Measurements from ENCODE around the gene MEX3C.

The MEX3C gene

DNA sequence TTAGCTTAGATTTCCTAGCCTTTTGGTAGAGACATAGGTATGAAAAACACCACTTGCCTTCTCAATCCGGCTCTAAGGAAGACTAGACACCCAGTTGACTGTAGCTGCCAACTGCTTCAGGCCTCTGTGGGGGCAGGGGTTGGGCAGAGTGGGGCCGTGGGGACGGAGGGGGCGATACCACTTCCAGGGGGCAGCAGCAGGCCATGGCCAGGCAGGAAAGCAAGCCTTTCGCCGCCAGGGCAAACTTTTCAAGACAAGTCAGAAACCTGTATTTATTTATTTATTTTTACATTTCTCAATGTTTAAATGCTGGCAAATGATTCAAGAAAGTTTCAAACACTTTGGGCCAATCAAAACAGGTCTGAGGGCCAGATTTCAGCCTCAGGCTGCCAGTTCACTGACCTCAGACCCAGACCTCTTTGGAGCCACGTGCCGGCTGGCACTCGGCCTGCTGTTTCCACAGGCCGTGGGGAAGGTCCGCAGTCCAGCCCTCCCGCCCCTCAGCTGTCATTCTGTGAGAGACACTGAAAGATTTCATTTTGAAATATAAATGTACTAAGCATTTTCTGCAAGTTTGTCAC lies 63.8 kb downstream of the MEX3C start:
- TF ChIP-seq, protein P1, sequence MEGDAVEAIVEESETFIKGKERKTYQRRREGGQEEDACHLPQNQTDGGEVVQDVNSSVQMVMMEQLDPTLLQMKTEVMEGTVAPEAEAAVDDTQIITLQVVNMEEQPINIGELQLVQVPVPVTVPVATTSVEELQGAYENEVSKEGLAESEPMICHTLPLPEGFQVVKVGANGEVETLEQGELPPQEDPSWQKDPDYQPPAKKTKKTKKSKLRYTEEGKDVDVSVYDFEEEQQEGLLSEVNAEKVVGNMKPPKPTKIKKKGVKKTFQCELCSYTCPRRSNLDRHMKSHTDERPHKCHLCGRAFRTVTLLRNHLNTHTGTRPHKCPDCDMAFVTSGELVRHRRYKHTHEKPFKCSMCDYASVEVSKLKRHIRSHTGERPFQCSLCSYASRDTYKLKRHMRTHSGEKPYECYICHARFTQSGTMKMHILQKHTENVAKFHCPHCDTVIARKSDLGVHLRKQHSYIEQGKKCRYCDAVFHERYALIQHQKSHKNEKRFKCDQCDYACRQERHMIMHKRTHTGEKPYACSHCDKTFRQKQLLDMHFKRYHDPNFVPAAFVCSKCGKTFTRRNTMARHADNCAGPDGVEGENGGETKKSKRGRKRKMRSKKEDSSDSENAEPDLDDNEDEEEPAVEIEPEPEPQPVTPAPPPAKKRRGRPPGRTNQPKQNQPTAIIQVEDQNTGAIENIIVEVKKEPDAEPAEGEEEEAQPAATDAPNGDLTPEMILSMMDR (IDR thresholded peaks at IDR 0.05; ENCODE audit: control extremely low read depth, extremely low read depth, low read depth, missing control alignments), result no peak
- ChIA-PET CTCF (interaction anchor here (1.4 to 3.6 kb wide), 4 partner anchors 9 to 23 kb away, joined by 3 to 14 read pairs (median 4); no protein-coding TSS in a partner anchor), POLR2A (no interaction called here)
- DNase-seq (ENCODE audit: extremely low spot score), result no peak

DNA sequence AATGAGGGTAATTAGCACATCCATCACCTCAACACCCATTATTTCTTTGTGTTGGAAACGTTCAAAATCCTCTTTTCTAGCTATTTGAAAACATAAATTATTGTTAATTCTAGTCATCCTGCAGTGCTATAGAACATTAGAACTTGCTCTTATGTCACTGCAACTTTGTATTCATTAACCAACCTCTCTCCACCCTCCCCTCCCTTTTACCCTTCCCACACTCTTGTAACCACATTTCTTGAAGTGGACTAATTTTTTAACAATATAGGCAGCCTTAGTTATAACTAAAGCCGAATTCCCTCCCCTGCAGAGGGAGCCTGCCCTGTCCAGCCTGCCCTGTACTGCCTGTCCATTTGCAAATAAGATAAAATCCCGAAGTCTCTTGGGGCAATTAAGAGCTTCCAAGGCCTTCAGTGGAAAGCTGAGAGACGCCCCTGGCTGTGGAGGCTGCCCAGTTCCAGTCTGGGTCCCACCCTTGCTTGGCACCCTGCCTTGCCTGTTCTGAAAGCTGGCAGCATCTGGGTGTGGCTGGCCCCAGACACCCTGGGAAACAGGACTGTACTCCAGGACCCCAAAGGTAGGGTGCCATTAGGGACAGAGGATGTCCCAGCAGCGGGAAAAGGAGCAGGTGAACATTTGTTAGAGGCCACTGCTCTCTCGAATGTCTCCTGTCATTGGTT lies 65.1 kb downstream of the MEX3C start:
- ChIA-PET CTCF (interaction anchor here (1.0 to 1.6 kb wide), 4 partner anchors 10 to 29 kb away, joined by 3 to 5 read pairs (median 3); no protein-coding TSS in a partner anchor), POLR2A (no interaction called here)
- no peak for DNase-seq (ENCODE audit: extremely low spot score)
- TF ChIP-seq, protein P1 (IDR thresholded peaks at IDR 0.05; ENCODE audit: control extremely low read depth, extremely low read depth, low read depth, missing control alignments), result no peak

DNA sequence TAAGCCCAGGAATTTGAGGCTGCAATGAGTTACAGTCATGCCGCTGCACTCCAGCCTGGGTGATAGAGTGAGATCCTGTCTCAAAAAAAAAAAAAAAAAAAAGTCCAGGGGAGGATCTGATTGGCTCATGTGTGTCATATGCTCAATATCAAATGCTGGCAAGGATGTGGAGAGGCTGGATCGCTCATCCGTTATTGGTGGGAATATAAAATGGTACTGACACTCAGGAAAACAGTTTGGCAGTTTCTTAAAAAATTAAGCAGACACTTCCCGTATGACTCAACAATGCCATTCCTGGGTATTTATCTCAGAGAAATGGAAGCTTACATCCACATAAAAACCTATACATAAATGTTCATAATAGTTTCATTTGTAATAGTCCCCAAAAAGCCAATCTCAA lies 68.9 kb downstream of the MEX3C start:
- DNase-seq (ENCODE audit: extremely low spot score), result no peak
- POLR2A ChIA-PET, result no interaction called here
- TF ChIP-seq, protein P1 (IDR thresholded peaks at IDR 0.05; ENCODE audit: control extremely low read depth, extremely low read depth, low read depth, missing control alignments), result no peak
- CTCF ChIA-PET, result no interaction called here

DNA sequence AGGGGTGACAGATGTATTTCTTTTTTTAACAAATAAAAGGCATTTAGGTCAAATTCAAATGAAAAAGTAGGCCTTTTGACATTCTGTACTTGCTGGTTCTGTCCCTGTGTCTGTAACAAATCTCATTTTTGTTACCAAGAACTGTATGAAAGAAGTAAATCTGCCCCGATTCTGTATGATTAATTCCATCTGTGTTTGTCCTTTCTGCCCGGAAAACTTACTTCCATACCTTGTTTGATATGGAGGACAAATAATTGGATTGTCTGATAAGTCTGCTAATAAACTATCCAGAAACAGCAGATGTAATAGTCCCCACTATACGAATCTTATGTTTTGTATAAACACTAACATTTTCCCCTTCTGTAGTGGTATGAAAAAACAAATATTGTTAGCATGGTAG lies 69.8 kb downstream of the MEX3C start:
- CTCF ChIA-PET, result interaction anchor here (1.2 to 1.4 kb wide), 3 partner anchors 8 to 17 kb away, joined by 4 to 6 read pairs (median 5); no protein-coding TSS in a partner anchor
- POLR2A ChIA-PET, result no interaction called here
- TF ChIP-seq, protein P1 (IDR thresholded peaks at IDR 0.05; ENCODE audit: control extremely low read depth, extremely low read depth, low read depth, missing control alignments), result no peak
- DNase-seq (ENCODE audit: extremely low spot score), result no peak

DNA sequence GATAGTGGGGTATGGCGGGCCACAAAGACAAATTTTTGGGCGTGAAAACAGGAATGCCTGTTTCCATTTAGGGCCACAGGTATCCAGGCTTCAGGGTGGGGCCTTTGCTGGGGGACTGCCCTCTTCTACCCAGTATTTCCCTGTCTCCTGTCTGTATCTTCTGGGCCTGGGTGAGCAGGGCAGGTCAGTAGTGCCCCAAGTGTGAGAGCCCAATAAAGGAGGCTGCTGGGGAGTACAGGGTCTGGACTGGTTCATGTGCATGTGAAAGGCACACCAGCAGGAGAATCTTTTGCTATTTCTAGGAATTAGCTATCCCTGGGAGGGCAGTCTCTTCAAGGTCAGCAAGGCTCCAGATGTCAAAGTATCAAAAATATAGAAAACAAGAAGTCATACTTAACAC lies 71.5 kb downstream of the MEX3C start:
- ChIA-PET POLR2A (no interaction called here), CTCF (interaction anchor here (3.6 kb wide), 1 partner anchor 9 kb away, joined by 14 read pairs; no protein-coding TSS in a partner anchor)
- DNase-seq (ENCODE audit: extremely low spot score), result no peak
- TF ChIP-seq, protein P1 (IDR thresholded peaks at IDR 0.05; ENCODE audit: control extremely low read depth, extremely low read depth, low read depth, missing control alignments), result no peak
